Stimulated activated naive CD4-positive, alpha-beta T cell (primary cell): Measurements from ENCODE around the gene SLC6A17.
A peak's percentile ranks its signal among the peaks of the same experiment; 100 is the strongest.

ENCODE experiments used
- DNase-seq, 6 experiments: peaks; one replicate each; lab custom pipeline; 2025; lab: John Stamatoyannopoulos, UW

The SLC6A17 gene

DNA sequence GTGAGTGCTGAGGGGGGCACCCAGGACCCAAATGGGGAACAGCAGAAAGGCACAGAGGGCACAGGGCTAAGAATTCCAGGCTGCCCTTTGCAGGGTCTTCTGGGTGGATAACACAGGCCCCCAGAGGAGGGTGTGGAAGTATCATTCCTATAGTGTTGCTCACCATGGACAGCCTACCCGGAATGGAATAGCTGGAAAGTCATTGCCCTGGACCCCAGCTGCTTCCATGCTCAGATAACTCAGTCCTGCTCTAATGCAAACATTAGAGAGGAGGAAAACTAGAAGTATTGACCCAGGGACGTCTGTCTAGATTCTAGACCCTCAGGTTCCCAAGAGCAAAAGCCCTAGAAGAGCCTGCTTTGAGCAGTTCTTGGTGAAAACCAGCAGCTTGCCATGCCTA, 24.7 kb downstream of the SLC6A17 start:
- DNase-seq: no peak

DNA sequence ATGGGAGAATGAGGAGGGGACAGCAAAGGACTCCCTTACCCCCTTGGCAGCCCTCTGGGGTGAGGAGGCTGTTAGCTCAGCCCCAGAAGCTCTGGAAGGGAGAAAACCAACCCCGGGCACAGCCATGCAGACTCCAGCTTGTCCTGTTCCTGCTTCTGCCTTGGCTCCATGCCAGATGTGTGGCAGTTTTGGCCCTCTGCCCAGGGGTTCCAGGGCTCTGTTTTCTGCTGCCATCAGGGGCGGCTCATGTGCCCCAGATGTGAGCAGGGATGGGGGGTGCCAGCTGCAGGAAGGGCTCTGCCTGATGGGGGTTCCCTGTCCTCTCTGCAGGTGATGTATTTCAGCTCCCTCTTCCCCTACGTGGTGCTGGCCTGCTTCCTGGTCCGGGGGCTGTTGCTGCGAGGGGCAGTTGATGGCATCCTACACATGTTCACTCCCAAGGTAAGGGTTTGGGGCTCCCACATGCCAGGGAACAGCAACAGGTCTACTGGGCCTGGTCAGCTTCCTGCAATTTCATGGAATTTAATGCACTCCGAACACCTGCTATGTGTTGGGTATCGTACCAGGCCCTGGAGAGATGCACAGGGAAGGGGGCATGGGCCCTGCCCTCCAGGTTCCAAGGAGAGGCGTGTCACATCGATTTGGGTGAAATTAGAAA, 26.1 kb downstream of the SLC6A17 start:
- DNase-seq: no peak

DNA sequence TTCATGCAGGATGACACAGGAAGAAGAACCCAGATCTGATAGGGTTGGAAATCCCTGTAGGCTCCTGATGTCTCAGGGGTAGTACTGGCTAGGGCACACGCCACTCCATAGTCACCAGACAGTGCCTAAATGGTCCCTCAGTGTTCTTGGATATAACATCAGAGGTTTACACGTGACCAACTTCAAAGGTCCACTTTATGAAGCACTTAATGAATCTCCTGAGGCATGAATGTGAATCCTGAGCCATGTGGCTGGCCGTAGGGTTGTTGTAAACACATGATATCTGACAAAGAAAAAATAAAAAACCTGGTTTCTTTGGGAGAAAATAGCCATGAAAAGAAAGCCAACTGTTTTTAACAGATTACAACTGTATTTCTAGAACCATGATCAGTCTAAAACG, 27.5 kb downstream of the SLC6A17 start:
- no peak for DNase-seq

DNA sequence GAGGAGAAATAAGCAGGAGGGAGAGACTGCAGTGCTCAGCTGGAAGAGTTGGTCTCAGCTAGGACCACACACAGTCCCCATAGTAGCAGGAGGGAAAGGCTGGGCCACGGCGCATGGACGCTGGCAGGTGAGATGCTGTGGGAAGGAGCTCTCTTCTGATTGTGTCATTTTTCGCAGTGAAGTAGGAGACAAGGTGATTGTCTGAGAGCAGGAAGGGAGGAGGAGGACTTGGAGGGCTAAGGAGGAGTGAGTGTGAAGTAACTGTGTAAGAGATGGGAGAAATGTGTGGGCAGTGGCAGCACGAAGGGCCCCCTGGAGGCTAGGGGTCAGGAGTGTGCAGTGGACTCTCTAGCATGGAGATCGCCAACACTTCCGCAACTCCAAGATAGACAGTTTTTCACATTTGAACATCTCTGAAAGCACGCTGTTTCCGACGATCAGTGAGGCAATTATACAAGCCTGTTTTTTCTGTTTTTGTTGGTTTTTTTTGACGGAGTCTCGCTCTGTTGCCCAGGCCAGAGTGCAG, 33.4 kb downstream of the SLC6A17 start:
- DNase-seq: no peak

DNA sequence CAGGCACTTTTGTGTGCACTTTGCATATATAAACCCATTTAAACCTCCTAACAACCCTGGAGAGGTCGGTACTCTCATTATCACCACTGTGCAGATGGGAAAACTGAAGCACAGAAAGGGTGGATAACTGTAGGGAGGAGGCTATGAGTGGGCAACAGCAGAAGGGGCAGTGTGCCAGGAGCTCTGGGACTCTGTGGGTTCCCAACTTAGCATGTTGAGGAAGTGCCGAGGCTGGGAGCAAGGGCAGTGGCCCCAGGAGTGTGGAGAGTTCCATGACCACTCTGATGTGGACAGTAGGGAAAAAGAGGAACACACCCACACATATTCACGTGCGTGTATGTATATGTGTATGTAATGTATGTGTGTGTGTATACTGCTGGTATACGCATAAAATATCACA, 34.2 kb downstream of the SLC6A17 start:
- DNase-seq: no peak

DNA sequence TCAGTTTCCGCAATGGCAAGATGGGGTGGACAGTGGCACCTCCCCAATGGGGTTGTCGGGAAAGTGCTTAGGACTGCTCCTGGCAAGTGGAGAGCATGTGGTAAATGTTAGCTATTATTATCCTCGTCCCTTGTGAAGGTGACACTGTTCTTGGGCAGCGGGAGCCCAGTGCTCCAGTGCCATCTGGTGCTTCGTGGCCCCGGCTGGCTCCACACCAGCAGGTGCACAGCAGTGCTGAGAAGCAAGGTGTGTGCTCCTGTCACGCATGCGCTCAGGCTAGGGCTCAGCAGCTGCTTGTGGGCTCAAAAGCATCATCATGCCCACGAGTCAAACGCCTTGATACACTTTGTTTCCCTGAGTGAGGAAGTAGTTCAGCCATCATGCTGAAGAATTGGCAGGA, 34.9 kb downstream of the SLC6A17 start:
- no peak for DNase-seq

DNA sequence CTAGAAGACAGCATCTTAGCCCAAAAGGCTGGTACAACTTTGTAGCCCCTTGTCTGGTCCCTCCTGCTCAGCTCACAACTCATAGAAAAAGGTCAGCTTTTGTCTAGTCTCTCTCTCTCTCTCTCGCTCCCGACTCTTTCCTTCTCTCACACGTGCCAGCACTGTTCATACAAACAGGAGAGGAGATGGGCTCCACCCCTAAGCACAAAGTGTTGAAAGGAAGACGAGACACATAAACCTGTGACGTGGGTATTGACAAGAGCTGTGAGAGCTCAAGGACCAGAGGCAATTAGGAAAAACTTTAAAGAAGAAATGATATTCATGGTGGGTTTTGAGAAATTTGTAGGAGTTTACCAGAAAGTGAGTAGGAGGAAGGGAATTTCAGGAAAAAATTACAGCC, 36.3 kb downstream of the SLC6A17 start:
- no peak for DNase-seq

DNA sequence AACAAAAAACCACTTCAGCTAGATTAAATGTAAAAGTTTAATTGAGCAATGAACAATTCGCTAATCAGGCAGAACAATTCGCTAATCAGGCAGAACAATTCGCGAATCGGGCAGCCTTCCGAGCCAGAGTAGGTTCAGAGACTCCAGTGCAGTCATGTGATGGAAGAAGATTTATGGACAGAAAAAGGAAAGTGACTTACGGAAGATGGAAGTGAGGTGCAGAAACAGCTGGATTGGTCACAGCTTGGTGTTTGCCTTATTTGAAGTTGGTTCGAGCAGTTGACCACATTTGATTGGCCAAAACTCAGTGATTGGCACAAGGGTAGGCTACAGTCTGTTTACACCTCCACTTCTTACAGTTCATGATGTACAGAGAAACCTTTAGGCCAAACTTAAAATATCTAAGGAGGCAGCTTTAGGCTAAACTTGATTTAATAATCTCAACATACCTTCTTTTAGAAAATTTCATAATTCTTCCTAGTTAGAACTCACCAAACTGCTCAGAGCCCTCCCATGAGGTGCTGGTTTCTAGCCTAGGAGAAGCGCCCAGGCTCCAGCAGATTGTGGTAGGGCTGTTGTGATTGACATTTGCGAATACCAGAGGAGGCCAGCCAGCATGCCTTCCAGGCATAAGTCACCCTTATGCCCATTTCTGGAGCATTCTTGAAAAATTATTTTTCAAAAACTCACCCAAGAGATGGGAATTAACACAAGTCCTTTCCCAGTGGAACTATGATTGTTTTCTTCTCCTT, 37.0 kb downstream of the SLC6A17 start:
- no peak for DNase-seq

DNA sequence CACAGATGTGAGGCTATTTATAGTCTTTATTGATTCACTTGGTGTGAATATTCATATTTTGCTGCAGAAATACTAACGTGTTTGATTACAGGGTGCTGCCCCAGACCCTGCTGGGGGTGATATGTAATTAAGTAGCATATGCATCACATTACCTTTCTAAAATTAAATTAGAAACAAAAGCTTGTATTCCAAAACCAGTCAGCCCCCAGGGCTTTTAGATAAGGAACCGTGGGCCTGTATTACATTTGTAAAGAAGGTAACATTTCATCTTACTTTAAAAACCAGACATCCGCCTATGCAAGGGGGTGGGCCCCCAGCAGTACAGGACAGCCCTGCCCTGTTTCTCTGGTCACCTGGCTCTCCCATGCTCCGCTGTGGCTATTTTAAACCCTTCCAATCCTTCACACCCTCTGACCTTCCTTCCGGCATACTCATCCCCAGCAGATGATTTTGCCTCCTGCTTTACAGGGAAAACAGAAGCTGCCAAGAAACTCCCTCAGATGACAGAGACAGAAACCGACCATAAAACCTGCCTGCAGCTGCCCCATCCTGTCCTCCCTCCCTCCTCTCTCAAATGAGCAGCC, 37.8 kb downstream of the SLC6A17 start:
- DNase-seq: no peak

DNA sequence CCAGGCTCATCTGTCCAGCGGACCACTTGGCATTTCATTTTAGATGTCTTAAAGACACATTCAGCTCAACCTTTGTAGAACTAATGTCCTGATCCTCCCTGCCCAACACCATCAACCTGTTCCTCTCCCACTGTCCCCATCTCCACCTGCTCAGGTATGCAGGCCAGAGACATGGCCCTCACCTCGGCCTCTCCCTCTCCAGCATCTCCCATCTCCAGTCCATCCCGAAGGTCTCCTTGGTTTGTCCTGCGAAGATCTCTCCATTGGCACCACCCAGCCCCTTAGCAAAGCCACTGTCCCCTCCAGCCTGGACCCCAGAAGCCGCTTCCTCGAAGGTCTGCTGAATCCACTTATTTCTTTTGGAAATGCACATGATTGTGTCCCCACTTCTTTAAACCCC, 38.9 kb downstream of the SLC6A17 start:
- no peak for DNase-seq

DNA sequence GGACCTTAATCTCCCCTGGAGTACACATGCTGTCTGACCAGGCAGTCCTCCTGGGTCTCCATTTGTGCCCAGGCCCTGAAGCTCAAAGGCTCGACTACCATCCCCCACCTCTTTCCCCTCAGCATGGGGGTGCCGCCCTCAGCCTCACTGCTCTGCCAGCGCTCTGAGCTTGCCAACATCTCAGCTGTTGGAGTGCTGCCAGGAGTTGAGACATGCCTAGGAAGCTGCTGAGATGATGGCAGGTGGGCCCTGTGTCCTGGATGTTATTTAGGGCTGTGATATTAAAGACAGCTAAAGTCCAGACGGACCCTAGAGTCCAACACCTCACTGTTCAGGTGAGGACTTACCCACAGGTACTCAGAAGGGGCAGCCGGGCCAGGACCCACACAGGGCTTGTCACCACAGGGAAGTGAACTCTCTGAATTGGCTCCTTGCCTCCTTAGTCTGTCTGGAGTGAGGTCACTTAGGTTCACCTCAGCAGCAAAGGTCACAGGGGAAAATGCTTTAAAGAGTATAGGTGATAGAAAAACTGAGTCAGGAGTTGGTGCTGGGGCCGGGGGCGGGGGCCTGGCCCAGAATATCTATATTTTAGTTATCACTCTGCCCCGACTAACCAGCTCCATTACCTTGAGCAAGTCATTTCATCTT, 40.1 kb downstream of the SLC6A17 start:
- no peak for DNase-seq

DNA sequence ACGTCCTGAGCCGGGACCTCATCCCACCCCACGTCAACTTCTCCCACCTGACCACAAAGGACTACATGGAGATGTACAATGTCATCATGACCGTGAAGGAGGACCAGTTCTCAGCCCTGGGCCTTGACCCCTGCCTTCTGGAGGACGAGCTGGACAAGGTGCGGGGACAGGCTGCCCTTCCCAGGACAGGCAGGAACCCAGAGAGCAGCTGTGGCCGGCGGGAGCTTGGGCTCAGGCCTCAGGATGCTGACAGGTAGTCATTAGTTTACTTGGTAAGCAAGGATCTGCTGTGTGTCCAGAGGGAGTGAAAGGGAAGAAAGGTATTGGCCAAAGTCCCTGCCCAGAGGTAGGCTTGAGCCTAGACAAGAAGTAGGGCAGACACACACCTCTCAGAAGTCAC, 42.2 kb downstream of the SLC6A17 start:
- no peak for DNase-seq

DNA sequence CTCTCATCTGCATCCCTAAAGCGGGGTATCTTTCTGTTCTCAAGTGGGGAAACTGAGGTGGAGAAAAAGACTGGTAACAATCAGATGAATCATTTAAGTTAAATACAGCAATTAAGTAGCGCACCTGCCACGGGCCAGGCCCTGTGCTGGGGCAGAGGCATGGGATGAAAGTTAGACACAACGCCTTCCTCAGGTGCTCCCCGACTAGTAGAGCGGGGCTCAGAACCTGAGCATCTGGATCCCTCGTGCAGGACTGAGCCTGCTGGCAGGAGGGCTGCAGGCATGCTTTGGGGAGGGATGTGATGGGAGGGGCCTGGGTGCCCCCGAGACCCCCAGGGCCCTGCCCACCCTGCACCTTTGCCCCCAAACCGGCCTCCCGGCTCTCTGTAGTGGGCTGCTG, 44.9 kb downstream of the SLC6A17 start:
- DNase-seq: no peak

DNA sequence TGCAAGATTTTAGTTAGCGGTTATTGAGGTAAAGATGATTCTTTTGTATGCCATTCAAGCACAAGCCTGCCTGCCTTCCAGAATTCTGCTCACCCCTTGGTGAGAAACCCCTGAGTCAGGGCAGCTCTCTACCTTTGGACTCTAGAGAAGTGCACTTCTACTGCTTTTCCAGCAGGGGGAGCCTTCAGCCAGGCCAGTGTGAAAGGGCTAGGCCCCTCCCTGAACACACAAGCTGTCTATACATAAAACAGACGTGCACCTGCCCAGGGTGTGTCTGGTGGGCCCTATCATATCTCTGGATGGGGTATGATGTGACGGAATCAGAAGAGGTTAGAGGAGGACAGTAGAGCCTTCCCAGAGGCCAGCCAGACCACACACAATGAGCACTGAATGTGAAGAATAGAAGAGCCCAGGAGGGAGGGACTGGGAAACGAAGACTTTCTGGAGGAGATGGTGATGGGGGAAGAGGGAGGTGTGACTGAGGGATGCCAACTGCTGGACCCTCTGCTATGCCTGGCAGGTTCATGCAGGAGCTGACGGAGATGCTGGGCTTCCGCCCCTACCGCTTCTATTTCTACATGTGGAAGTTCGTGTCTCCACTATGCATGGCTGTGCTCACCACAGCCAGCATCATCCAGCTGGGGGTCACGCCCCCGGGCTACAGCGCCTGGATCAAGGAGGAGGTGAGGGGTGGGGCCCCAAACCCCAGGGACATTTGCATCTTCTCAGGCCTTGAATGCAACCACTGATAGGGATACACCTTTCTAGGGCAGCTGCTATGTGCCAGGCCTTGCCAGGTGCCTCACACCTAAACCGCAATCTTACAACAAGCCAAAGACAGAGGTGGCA, 46.8 kb downstream of the SLC6A17 start:
- peak; percentile 24 to 73 (median 32) for DNase-seq

DNA sequence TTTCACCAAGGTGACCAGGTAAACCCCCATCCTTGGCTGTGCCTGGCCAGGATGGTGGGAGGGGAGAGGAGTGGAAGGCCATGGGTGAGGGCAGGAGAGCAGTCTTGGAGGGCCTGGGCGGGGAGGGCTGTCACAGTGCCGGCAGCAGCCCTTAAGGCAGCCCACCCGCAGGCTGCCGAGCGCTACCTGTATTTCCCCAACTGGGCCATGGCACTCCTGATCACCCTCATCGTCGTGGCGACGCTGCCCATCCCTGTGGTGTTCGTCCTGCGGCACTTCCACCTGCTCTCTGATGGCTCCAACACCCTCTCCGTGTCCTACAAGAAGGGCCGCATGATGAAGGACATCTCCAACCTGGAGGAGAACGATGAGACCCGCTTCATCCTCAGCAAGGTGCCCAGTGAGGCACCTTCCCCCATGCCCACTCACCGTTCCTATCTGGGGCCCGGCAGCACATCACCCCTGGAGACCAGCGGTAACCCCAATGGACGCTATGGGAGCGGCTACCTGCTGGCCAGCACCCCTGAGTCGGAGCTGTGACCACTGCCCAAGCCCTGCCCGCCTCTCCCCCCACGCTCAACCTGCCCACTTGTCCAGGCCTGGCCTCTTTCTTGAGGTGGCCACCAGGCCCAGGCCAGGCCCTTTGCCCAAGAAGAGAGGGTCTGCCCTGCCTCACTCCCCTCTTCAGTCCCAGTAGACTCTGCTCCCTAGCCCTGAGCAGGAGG, 47.8 kb downstream of the SLC6A17 start:
- no peak for DNase-seq

DNA sequence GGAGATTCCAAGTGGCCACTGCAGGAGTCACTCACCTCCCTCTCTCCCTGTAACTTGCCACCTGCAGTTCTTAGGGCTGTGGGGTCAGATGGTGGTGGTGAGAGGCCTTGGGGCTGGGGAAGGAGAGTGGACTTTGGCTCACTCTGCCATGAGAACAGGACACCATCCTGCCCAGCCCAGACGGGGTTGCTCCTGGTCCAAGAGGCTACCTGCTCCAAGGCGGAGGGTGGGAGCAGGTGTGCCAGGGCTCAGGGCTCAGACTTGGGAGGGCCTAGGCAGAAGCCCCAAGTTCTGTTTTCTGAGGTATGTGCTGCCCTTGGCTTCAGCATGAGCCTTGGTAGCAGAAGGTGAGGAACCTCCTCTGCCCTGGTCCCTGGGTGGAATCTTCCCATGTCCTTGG, 48.5 kb downstream of the SLC6A17 start:
- DNase-seq: no peak

DNA sequence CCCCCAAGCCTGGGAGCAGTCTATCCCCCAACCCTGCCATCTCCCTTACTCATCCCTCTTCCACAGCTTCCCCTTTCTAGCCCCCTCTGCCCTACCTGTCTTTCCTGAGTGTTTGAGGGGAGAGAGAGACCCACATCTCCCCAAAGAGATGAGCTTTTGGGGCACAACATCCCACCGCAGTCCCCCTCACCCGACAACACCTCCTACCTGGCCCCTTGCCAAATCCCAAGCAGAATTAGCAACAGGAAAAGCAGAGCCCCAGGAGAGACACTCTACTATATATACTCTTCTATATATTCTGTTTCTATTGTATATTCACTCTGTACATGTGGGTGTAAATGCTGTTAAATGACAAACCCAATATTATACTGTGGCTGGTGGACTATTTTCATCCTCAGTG, 49.9 kb downstream of the SLC6A17 start:
- no peak for DNase-seq

DNA sequence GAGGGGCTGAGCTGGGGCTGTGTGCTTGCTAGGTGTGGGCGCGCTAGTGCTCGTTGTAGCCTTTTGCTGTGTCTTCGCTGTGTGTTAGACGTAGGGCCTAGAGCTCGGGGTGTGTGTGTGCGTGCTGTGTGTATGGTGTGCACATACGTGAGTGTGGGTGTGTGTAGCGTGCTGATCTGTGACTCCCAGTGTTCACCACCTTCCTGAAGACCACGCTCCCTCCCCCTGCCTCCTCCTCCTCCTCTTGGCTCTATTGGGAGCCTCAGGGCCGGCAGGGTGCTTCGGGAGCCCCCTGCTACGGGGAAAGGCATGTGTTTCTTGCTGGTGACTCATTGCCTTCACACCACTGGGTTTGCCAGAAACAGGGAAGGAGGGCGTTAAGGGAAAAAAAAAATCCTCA, 50.4 kb downstream of the SLC6A17 start:
- no peak for DNase-seq

DNA sequence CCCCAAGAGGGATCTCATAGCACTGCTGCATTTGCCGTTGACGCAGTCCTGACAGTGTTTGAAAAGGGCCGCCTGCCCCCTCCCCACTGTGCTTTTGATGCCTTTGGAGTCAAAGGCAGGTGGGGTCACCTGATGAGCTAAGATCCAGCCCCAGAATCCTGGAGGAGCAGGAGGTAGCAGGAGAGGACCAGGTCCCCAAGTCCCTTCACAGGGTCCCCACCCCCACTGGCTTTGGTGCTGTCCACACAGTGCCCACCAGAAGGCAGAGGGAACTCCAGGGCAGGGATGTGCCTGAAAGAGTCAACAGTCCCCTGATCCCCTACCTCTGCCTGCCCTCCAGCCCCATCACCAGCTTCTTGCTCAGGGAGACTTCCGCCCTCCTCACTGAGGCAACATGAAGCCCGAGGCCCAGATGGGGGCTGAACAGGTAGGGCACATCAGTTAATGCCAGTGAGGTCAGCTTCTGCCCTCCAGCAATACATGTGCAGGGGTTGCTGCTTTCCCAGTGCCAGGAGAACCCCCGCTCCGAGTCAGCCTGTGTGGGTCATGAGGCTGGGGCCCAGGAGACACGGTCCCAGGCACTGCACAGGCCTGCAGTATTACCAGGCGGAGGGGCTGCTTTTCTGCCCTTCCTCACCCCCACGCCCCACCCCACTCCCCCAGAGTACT, 51.0 kb downstream of the SLC6A17 start:
- DNase-seq: no peak

DNA sequence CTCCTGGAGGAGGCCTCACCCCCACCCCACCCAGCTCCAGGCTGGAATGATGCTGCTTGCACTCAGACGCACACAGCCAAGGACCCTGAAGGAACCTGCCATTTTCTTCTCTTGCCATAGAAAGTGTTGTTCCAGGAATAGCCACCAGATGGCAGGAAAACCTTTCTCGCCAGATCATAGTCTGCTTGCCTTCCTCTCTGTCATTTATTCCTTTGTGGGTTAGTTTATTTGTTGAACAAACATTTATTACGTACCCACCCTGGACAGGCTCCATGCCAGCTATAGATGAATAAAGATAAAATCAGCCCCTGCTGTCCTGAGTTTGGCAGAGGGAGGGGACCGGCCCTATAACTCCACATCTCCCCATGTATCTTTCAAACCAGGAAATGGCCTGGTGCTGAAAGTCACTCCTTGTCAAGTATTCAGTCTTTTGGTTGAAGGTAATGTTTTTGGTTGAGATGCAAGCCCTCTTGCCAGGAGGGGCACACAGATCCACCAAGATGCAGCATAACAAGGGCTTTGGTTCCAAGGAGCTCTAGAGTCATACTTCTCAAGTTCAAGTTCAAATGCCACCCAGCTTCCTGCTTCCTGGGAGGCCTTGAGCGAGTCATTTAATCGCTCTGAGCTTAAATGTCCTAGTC, 52.8 kb downstream of the SLC6A17 start:
- peak; percentile 40 to 87 (median 57) for DNase-seq
